ENCODE data around the gene TRIM6.
"Not testable (repeated sequence)": the region's sequence is repeated elsewhere in the genome, so short reads cannot be mapped to it uniquely, and the experiment has no call there.

Gene TRIM6

DNA sequence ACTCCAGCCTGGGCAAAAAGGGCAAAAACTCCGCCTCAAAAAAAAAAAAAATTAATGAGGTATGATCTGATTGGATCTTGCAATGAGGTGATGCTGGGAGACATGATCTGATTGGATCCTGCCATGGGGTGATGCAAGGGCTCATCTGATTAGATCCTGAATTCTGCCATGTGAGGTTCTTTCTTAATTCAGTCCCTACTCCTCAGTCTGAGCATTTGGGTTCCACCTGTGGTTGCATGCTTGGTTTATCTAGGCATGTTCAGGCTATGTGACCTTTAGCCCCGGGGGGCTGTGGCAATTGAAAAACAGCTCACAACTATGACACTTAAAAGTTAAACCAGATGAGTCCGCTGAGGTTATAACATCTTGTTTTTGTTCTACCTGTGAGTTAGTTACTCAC lies 4.8 kb upstream of the TRIM6 start:
- TF ChIP-seq, protein P1, sequence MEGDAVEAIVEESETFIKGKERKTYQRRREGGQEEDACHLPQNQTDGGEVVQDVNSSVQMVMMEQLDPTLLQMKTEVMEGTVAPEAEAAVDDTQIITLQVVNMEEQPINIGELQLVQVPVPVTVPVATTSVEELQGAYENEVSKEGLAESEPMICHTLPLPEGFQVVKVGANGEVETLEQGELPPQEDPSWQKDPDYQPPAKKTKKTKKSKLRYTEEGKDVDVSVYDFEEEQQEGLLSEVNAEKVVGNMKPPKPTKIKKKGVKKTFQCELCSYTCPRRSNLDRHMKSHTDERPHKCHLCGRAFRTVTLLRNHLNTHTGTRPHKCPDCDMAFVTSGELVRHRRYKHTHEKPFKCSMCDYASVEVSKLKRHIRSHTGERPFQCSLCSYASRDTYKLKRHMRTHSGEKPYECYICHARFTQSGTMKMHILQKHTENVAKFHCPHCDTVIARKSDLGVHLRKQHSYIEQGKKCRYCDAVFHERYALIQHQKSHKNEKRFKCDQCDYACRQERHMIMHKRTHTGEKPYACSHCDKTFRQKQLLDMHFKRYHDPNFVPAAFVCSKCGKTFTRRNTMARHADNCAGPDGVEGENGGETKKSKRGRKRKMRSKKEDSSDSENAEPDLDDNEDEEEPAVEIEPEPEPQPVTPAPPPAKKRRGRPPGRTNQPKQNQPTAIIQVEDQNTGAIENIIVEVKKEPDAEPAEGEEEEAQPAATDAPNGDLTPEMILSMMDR (IDR thresholded peaks at IDR 0.05; ENCODE audit: low read depth, low read length): no peak
- no peak overlapping the region for H3K4me3 ChIP-seq (ENCODE audit: low read depth, low read length)

DNA sequence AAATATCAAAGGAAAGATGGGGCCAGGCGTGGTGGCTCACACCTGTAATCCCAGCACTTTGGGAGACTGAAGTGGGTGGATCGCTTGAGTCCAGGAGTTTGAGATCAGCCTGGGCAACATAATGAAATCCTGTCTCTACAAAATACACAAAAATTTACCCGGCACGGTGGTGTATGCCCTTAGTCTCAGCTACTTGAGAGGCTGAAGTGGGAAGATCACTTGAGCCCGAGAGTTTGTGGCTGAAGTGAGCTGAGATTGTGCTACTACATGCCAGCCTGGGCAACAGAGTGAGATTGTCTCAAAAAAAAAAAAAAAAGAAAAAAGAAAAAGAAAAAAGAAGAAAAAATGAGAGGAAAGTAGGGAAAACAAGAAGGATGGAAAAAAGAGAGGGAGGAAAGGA lies 3.8 kb upstream of the TRIM6 start:
- TF ChIP-seq, protein P1 (IDR thresholded peaks at IDR 0.05; ENCODE audit: low read depth, low read length): no peak
- no peak overlapping the region for H3K4me3 ChIP-seq (ENCODE audit: low read depth, low read length)

DNA sequence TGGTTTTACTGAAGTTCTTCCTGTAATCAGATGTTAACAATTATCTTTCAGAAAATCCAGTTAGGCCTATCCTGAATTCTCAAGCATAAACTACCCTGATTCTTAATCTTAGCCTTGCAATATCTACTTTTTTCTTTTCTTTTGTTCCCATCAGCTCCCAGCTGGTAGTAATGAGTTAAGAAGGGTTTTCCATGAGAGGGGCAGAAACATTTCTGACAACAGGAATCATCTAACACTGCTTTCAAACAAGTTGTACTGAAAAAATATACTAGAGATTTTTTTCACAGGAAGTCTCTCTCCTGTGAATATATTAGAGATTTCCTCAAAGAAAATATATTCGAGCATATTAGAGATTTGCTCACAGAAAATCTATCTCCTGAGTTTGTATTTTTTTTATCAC lies 3.3 kb upstream of the TRIM6 start:
- no peak overlapping the region for H3K4me3 ChIP-seq (ENCODE audit: low read depth, low read length)
- TF ChIP-seq, protein P1 (IDR thresholded peaks at IDR 0.05; ENCODE audit: low read depth, low read length): no peak

DNA sequence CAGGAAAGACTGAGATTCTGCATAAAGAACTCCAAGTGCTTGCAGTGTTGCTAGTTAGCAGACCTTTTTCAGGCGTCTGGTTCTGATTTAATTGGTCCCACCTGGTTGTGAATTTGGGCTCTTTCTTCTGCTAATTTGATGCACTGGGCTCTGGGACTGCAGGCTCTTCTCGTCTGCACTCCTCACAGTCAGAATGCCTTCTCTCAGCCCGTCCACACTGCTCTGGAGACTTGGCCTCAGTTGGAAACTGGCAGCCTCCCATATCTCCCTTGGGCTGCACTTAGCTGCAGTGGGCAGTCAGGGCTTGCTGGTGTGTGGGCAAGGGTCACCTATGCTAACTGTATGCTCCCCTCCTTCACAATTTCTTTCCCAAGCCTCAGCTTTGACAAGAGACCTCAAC lies 1.5 kb downstream of the TRIM6 start:
- TF ChIP-seq, protein P1 (IDR thresholded peaks at IDR 0.05; ENCODE audit: low read depth, low read length): no peak
- peak overlapping the region; percentile 82 for H3K4me3 ChIP-seq (ENCODE audit: low read depth, low read length)

DNA sequence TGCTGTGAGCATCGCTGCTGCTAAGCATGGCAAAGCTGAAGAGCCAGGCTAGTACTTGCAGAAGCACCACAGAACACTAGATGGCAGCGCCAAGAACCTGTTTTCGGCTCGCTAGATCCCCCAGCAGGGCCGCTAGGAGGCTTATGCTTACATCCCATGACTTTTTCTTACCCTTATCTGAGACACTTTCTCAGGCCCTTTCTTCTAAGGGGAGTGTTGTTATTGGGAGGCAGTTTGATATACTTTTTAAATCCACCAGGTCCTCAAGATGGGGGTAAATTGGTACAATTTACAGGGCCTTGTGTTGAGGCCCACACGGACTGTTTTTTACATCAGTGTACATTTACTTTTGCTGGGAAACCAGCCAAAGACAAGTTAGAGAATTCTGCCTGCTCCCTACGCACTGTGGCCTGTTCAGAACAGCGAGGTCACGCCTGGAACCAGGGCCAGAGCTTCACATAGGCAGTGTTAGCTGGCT lies 4.0 kb downstream of the TRIM6 start:
- H3K4me3 ChIP-seq (ENCODE audit: low read depth, low read length): no peak overlapping the region
- TF ChIP-seq, protein P1 (IDR thresholded peaks at IDR 0.05; ENCODE audit: low read depth, low read length): peak; percentile 94

DNA sequence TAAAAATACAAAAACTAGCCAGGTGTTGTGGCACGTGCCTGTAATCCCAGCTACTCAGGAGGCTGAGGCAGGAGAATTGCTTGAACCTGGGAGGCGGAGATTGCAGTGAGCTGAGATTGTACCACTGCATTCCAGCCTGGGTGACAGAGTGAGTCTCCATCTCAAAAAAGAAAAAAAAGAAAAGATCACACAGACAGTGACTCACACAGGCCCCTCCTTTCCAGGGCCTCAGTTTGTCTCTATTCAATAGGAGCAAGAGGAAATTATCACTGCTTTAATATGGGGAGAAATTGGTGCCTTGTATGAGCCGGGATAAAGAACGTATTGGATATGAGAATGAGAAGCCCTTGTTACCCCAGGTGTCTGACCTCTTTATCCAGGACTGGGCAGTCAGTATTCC lies 6.4 kb downstream of the TRIM6 start:
- H3K4me3 ChIP-seq (ENCODE audit: low read depth, low read length): not testable (repeated sequence)

DNA sequence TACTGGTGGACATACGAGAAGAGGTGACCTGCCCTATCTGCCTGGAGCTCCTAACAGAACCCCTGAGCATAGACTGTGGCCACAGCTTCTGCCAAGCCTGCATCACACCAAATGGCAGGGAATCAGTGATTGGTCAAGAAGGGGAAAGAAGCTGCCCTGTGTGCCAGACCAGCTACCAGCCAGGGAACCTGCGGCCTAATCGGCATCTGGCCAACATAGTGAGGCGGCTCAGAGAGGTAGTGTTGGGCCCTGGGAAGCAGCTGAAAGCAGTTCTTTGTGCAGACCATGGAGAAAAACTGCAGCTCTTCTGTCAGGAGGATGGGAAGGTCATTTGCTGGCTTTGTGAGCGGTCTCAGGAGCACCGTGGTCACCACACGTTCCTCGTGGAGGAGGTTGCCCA lies 6.9 kb downstream of the TRIM6 start:
- TF ChIP-seq, protein P1 (IDR thresholded peaks at IDR 0.05; ENCODE audit: low read depth, low read length): no peak
- H3K4me3 ChIP-seq (ENCODE audit: low read depth, low read length): no peak overlapping the region

DNA sequence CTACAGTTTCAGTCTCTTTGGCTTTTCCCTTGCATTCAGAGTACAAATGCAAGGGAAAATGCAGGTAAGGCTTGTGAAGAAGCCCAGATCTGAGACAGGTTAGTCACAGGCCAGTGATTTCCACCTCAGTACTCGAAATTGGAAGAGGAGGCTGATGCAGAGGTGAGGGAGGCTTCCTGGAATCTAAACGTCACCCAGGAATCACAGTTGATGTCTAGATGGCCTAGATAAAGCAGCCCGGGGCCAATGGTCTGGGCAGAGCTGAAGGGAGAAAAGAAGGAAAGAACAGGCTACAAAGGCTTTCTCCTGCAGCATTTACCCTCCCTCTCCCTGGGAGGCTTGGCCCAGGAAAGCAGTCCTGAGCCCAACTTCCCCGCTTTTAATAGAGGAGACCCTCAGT lies 8.5 kb downstream of the TRIM6 start:
- H3K4me3 ChIP-seq (ENCODE audit: low read depth, low read length): no peak overlapping the region
- TF ChIP-seq, protein P1 (IDR thresholded peaks at IDR 0.05; ENCODE audit: low read depth, low read length): no peak

Data from WI38 (cell line).